ENCODE measurements around the gene UBALD1. TPM values are rescaled to one million over a fixed set of nuclear protein-coding genes. Genes with fewer than 3 reads are reported as not detected.

UBALD1 gene
- total RNA-seq, 4 donors from 2014 or later, result 5.9 to 24.0 (median 14.3) TPM

DNA sequence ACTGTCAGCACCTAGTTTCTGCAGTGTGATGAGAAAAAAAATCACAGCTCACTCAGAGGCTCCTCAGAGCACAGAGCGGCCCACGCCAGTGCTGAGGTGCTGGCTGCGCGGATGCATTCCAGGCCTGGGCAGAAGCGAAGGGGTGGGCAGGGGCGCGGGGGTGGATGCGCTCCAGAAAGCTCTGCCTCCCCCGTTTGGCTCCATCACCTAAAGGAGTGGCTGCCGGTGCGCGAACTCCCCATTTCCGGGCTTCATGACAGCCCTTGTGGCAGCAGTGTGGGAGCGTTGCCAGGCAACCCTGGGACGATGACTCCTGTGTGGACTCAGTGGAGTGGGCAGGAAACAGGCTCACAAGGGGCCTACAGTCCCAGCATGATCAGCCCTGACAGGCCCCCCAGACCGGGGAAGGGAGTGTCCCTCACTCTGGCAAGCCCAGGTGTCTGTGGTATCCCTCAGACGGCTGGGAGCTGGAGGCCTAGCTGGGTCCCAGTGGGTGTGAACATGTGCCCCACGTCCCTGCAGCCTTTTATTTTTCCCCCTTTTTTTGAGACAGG, 45.8 kb upstream of the UBALD1 start:
- Histone ChIP-seq H3K4me1 (peaks cover 0 to 44% (median 0%) of the 10 kb centered on the region in 3 donors), H3K36me3 (peaks cover 0 to 92% of the 10 kb centered on the region in 2 donors), H3K27me3 (no peaks in the 10 kb centered on the region), H3K9me3 (no peaks in the 10 kb centered on the region), H3K27ac (peak overlapping the region in 3 of 4 donors; percentile 33 to 51 (median 37)), H3K4me3 (no peak overlapping the region)
- 41 to 66% methylated on average over 3 to 4 of the region's 18 CpGs for WGBS, 2 donors (ENCODE audit: low coverage in 1 of 2)
- TF ChIP-seq CTCF (IDR thresholded peaks at IDR 0.05), result no peak
- no peak for TF ChIP-seq POLR2AphosphoS5 (IDR thresholded peaks at IDR 0.05)
- TF ChIP-seq POLR2A (IDR thresholded peaks at IDR 0.05), result no peak
- no peak for TF ChIP-seq EP300 (IDR thresholded peaks at IDR 0.05)
- ATAC-seq, result peak; percentile 32

DNA sequence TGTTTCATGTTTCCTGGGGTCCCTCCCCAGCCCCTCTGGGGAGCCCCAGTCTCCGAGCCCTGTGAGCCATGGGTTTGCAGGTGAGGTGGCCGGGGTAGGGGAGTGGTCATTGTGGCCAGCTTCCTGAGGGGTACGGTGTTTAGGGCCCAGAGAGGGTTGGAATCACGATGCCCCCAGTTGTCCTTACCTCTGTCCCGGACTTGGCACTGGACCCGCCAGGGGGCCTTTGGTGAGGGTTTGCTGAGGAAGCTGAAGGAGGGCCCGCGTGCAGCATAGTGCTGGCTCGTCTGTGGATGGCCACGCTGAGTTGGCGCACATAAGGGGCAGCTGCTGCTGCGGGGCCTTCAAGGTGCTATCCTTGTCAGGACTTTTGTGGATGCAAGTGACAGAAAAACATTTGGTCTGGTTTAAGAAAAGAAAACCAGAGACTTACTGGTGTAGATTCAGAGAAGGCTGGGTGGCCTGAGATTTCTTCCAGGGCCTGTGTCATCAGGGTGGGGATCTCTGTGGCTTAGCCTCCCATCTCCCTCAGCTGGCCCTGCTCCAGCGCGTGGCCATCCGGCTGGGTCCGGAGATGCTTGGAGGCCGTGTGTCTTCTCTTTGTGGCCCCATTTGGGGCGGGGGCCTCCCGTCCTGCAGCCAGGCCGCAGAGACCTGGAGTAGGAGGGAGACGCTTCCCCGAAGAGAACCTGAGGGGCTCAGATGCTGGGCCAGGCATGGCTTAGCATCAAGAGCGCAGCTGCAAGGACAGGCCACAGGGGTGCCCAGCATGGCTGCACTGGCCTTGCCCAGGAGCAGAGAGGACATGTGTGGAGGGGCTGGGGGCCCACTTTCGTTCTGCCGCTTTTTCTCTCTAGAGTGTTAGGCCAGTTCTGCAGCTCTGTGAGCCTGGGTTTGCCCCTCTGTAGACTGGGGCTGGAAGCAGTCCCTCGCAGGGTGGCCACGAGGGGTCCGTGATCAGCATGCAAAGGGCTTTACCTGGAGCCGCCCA, 45.0 kb upstream of the UBALD1 start:
- H3K4me3 ChIP-seq, result no peak overlapping the region
- H3K9me3 ChIP-seq, result no peaks in the 10 kb centered on the region
- H3K4me1 ChIP-seq, result peaks cover 0 to 39% (median 0%) of the 10 kb centered on the region in 3 donors
- 94 to 100% methylated on average over 4 to 5 of the region's 29 CpGs for WGBS, 2 donors (ENCODE audit: low coverage in 1 of 2)
- peaks cover 0 to 92% of the 10 kb centered on the region in 2 donors for H3K36me3 ChIP-seq
- no peak for ATAC-seq
- TF ChIP-seq POLR2AphosphoS5 (IDR thresholded peaks at IDR 0.05) (no peak), CTCF (IDR thresholded peaks at IDR 0.05) (no peak), EP300 (IDR thresholded peaks at IDR 0.05) (no peak), POLR2A (IDR thresholded peaks at IDR 0.05) (no peak)
- no peaks in the 10 kb centered on the region for H3K27me3 ChIP-seq
- peak overlapping the region in 1 of 4 donors; percentile 51 for H3K27ac ChIP-seq

DNA sequence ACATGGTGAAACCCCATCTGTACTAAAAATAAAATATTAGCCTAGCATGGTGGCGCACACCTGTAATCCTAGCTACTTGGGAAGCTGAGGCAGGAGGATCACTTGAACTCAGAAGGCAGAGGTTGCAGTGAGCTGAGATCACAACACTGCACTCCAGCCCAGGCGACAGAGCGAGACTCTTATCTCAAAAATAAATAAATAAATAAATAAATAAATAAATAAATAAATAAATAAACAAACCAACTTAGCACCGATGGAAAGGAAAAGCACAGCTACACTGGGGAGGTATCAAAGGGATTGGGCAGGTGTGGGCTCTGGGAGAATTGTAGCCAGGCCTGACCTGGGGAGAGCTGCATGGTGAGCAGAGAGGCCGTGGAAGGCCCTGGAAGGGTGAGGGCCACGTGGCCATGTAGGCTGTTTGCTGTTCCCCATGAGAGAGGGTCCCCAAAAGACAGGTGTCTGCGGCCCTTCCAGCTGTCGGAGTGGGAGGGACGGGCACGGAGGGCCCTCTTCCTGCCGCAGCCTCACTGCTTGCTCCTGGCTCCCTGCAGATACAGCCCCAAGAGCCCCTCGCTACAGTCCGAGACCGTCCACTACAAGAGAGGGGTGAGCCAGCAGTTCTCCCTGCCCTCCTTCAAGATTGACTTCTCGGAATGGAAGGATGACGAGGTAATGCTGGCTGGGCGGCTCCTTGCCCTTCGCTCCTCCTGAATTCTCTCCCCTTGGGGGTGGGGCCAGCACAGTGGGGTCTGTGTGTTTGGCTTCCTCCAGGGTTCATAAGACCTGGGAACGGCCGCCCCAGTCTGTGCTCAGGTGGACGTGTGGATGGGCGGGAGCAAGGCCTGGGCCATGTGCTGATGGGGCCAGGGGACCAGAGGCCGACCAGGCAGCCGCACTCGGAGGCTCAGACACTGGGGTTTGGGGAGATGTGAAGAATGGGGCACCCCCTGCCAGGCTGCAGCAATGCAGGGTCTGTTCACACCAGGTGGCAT, 42.3 kb upstream of the UBALD1 start:
- H3K27ac ChIP-seq, result no peak overlapping the region
- ATAC-seq, result no peak
- H3K27me3 ChIP-seq, result no peaks in the 10 kb centered on the region
- H3K36me3 ChIP-seq, result peaks cover 0 to 98% of the 10 kb centered on the region in 2 donors
- TF ChIP-seq EP300 (IDR thresholded peaks at IDR 0.05), result no peak
- no peak for TF ChIP-seq POLR2AphosphoS5 (IDR thresholded peaks at IDR 0.05)
- TF ChIP-seq POLR2A (IDR thresholded peaks at IDR 0.05), result no peak
- TF ChIP-seq CTCF (IDR thresholded peaks at IDR 0.05), result no peak
- 82 to 92% methylated on average over 9 to 15 of the region's 25 CpGs for WGBS, 2 donors (ENCODE audit: low coverage in 1 of 2)
- no peaks in the 10 kb centered on the region for H3K9me3 ChIP-seq
- peaks cover 0 to 29% (median 0%) of the 10 kb centered on the region in 3 donors for H3K4me1 ChIP-seq
- H3K4me3 ChIP-seq, result no peak overlapping the region

DNA sequence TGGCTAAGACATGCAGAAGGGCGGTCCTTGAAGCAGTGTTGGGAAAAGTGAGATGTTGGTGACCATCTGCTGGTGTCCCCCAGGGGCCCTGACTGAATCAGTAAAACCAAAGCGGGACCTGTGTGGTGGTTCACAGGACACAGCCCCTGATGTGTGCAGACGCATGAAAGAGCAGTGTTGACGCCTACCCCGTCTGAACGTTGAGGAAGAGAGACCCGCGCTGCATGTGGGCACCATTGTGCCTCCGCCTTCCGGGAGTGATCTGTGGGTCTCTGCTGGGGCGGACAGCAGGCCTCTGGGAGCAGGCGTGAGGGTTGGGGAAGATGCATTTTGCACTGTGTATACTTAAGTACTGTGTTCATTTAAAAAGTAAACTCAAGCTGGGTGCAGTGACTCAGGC, 41.5 kb upstream of the UBALD1 start:
- Histone ChIP-seq H3K9me3 (no peaks in the 10 kb centered on the region), H3K4me1 (peaks cover 0 to 25% (median 0%) of the 10 kb centered on the region in 3 donors), H3K4me3 (no peak overlapping the region), H3K27ac (no peak overlapping the region), H3K27me3 (no peaks in the 10 kb centered on the region), H3K36me3 (peaks cover 0 to 98% of the 10 kb centered on the region in 2 donors)
- WGBS, 2 donors (ENCODE audit: low coverage in 1 of 2), result 94% methylated on average over 6 of the region's 12 CpGs; no CpG with 5 or more reads in 1 of the 2 donors
- TF ChIP-seq POLR2A (IDR thresholded peaks at IDR 0.05), result no peak
- no peak for TF ChIP-seq POLR2AphosphoS5 (IDR thresholded peaks at IDR 0.05)
- no peak for TF ChIP-seq CTCF (IDR thresholded peaks at IDR 0.05)
- no peak for TF ChIP-seq EP300 (IDR thresholded peaks at IDR 0.05)
- ATAC-seq, result no peak

Data from gastroesophageal sphincter (tissue), 4 donors.